ENCODE measurements around the gene RNLS. TPM values are rescaled to one million over a fixed set of nuclear protein-coding genes. Genes with fewer than 3 reads are reported as not detected.

RNLS gene
- 1 to 10 TPM in 1 of 2 experiments, under 1 TPM in 1; 0.95 to 2.7 TPM for total RNA-seq
- polyA plus RNA-seq (2013, experiment 1 of 2), result 3.6 TPM
- polyA plus RNA-seq (2013, experiment 2 of 2), result 2.8 TPM
- 0.19 to 4.6 (median 1.9) reads per million in 172 experiments for total RNA-seq

DNA sequence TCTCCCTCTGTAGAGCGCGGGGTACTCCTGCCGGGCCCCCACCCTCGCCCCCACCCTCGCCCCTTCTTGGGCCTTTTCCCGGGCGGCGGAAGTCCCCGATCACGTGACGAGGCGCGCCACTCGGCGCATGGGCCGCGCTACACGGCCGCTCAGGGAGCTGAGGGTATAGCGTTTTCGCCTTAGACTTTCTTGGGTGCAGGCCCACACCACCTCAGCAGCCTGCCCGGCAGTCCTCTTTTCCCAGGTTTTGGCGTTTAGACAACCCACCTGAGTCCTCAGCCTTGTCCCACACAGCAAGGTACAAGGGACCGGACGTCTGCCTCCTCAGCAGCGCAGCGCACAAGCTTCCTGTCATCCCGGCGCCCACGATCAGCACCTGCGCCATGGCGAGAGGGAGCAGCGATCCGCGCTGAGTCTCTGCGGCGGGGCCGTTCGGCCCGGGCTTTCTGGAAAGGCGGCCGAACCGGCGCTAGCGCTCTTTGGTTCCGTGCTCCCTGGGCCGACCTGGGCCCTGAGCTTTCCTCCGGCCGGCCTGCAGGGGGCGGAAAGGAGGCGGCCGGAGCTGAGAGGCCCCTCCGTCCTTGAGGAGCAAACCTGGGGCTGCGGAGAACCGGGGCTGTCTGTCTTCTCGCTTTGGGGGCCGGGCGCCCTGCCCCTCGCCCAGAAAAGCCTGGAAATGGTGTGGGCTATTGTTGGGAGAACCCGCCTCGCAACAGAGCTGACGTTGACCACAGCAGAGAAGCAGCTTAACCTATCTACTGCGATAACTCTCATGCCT is at the start of gene RNLS:
Gene RNLS, minus strand, starts transcription at position 513 of the 778 bp plus-strand sequence.
- H3K36me3 Mint-ChIP-seq (ENCODE audit: low read depth), result no peaks in the 10 kb centered on the region
- TF ChIP-seq, protein P1, sequence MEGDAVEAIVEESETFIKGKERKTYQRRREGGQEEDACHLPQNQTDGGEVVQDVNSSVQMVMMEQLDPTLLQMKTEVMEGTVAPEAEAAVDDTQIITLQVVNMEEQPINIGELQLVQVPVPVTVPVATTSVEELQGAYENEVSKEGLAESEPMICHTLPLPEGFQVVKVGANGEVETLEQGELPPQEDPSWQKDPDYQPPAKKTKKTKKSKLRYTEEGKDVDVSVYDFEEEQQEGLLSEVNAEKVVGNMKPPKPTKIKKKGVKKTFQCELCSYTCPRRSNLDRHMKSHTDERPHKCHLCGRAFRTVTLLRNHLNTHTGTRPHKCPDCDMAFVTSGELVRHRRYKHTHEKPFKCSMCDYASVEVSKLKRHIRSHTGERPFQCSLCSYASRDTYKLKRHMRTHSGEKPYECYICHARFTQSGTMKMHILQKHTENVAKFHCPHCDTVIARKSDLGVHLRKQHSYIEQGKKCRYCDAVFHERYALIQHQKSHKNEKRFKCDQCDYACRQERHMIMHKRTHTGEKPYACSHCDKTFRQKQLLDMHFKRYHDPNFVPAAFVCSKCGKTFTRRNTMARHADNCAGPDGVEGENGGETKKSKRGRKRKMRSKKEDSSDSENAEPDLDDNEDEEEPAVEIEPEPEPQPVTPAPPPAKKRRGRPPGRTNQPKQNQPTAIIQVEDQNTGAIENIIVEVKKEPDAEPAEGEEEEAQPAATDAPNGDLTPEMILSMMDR (IDR thresholded peaks at IDR 0.05), result peak; percentile 86
- peaks cover 6% of the 10 kb centered on the region for H3K27me3 Mint-ChIP-seq
- ChIA-PET CTCF (interaction anchor here (1.0 to 1.7 kb wide), 7 partner anchors 8 to 20 kb away, joined by 3 to 8 read pairs (median 4); no protein-coding TSS in a partner anchor), POLR2A (interaction anchor here (0.6 to 4.5 kb wide), 16 partner anchors 8 to 831 kb away, joined by 3 to 36 read pairs (median 3); partner anchors contain the start of genes ATAD1, CH25H, IFIT5 and KLLN)
- H3K4me1 Mint-ChIP-seq (ENCODE audit: low read depth), result peaks cover 14% of the 10 kb centered on the region
- ATAC-seq (ENCODE audit: poor library complexity), result peak; percentile 82
- H3K36me3 ChIP-seq (ENCODE audit: insufficient read depth, low read length), result no peaks in the 10 kb centered on the region
- H3K9me3 Mint-ChIP-seq, result peaks cover 6% of the 10 kb centered on the region
- peak within 1 kb of the TSS; percentile 83 for H3K4me3 ChIP-seq (ENCODE audit: low read length)
- H3K27ac ChIP-seq (ENCODE audit: low read depth in 1 of 2, low read length in 2 of 2), result peak within 1 kb of the TSS; percentile 77 to 87
- H3K9me3 ChIP-seq (ENCODE audit: control insufficient read depth in 1 of 2, insufficient read depth in 1 of 2, low read length in 2 of 2), result no peaks in the 10 kb centered on the region
- peak; percentile 39 to 85 (median 63) for DNase-seq
- H3K27ac Mint-ChIP-seq, result peak within 1 kb of the TSS; percentile 54
- intact Hi-C loops (cut with DNase I, micrococcal nuclease), result no loop called here
- H3K4me3 Mint-ChIP-seq, result peak within 1 kb of the TSS; percentile 92
- no peaks in the 10 kb centered on the region for H3K27me3 ChIP-seq (ENCODE audit: control insufficient read depth in 1 of 2, insufficient read depth in 2 of 2, low read length in 2 of 2)
- H3K4me1 ChIP-seq (ENCODE audit: insufficient read depth, low read length), result peaks cover 7% of the 10 kb centered on the region

DNA sequence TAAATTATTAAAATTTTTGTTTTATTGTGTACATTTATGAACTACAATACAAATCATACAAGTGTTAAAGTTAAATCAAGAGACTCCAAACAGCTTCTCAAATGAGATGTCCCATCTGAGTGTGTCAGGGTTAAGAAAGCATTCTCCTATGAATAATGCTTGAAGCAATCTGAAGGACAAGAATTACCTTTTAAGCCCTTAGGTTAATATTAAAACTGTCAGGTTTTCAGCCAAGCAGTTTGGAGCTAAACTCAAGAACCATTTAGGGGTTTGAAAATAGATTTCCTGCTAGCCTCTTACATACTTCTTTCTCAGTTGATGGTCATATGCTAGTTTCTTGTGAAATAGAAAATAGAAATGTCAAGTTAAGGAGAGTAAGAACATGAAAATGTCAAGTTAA is 41.7 kb upstream of the RNLS start:
- POLR2A ChIA-PET, result no interaction called here
- H3K4me1 Mint-ChIP-seq (ENCODE audit: low read depth), result no peaks in the 10 kb centered on the region
- CTCF ChIA-PET, result no interaction called here
- H3K9me3 ChIP-seq (ENCODE audit: control insufficient read depth in 1 of 2, insufficient read depth in 1 of 2, low read length in 2 of 2), result no peaks in the 10 kb centered on the region
- DNase-seq, result no peak
- ATAC-seq (ENCODE audit: poor library complexity), result no peak
- H3K27me3 ChIP-seq (ENCODE audit: control insufficient read depth in 1 of 2, insufficient read depth in 2 of 2, low read length in 2 of 2), result no peaks in the 10 kb centered on the region
- no peaks in the 10 kb centered on the region for H3K36me3 ChIP-seq (ENCODE audit: insufficient read depth, low read length)
- H3K4me3 ChIP-seq (ENCODE audit: low read length), result no peak overlapping the region
- no peak overlapping the region for H3K27ac Mint-ChIP-seq
- no peaks in the 10 kb centered on the region for H3K9me3 Mint-ChIP-seq
- H3K36me3 Mint-ChIP-seq (ENCODE audit: low read depth), result no peaks in the 10 kb centered on the region
- TF ChIP-seq, protein P1 (IDR thresholded peaks at IDR 0.05), result no peak
- no peaks in the 10 kb centered on the region for H3K27me3 Mint-ChIP-seq
- no peak overlapping the region for H3K27ac ChIP-seq (ENCODE audit: low read depth in 1 of 2, low read length in 2 of 2)
- H3K4me3 Mint-ChIP-seq, result no peak overlapping the region
- H3K4me1 ChIP-seq (ENCODE audit: insufficient read depth, low read length), result no peaks in the 10 kb centered on the region
- intact Hi-C loops (cut with DNase I, micrococcal nuclease), result no loop called here

DNA sequence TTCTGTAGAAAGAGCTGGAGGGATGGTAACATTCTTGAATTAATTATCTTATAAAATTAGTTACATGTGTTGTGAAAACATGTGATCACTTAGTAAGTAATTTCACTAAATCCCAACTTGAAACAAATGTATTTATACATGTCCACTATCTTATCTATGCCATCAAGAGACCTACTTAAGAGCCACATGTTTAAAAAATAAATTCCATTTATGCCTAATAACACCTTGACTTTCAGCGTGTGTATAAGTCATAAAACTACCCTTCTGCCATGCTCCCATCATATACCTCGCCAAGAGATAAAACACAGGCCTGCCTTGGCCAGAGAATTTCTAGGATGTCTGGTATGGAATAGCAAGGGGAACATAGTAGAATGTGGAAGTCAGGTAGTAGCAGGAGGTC is 40.7 kb upstream of the RNLS start:
- Histone ChIP-seq H3K27me3 (ENCODE audit: control insufficient read depth in 1 of 2, insufficient read depth in 2 of 2, low read length in 2 of 2) (no peaks in the 10 kb centered on the region), H3K4me1 (ENCODE audit: insufficient read depth, low read length) (no peaks in the 10 kb centered on the region), H3K36me3 (ENCODE audit: insufficient read depth, low read length) (no peaks in the 10 kb centered on the region), H3K4me3 (ENCODE audit: low read length) (no peak overlapping the region), H3K27ac (ENCODE audit: low read depth in 1 of 2, low read length in 2 of 2) (no peak overlapping the region), H3K9me3 (ENCODE audit: control insufficient read depth in 1 of 2, insufficient read depth in 1 of 2, low read length in 2 of 2) (no peaks in the 10 kb centered on the region)
- CTCF ChIA-PET, result no interaction called here
- no peak overlapping the region for H3K27ac Mint-ChIP-seq
- H3K27me3 Mint-ChIP-seq, result no peaks in the 10 kb centered on the region
- H3K4me1 Mint-ChIP-seq (ENCODE audit: low read depth), result no peaks in the 10 kb centered on the region
- DNase-seq, result no peak
- intact Hi-C loops (cut with DNase I, micrococcal nuclease), result no loop called here
- TF ChIP-seq, protein P1 (IDR thresholded peaks at IDR 0.05), result no peak
- no peak for ATAC-seq (ENCODE audit: poor library complexity)
- POLR2A ChIA-PET, result no interaction called here
- H3K4me3 Mint-ChIP-seq, result no peak overlapping the region
- H3K9me3 Mint-ChIP-seq, result no peaks in the 10 kb centered on the region
- no peaks in the 10 kb centered on the region for H3K36me3 Mint-ChIP-seq (ENCODE audit: low read depth)

Data from CD4-positive, alpha-beta T cell (primary cell).